ENCODE measurements around the gene PADI3.

The PADI3 gene

DNA sequence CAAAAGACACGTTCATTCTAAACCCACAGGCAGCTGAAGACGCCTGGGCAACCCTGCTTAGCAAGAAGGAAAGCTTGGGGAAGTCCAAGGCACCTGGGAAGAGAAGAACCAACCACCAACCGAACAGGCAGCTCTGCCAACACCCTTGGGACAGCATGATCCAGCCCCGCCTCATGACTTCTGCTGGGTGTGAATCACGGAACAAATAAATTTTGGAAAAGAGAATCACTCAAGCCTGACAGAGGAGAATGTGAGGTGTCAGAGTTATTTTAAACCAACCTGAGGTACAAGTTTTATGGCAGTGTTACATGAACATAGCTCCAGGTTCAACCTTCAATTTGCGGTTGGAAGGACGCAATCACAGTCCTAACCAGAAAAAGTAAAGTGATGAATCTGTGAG is 49.1 kb downstream of the PADI3 start:
- no peak for DNase-seq (ENCODE audit: low spot score)

DNA sequence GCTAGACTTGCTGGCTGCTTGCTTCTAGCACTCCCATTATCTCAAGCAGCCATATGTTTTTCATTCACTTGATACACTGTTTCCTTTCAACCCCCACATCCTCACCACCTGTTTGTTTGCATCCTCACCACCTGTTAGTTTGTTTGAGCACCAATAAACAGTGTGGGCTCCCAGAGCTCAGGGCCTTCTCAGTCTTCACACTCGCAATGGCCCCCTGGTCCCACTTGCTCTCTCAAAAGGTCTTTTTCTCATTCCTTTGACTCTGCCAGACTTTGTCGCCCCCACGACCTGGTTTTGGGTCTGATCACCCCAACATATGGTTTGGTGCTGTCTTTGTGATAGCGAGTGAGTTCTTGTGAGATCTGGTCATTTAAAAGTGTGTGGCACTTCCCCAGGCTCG is 52.9 kb downstream of the PADI3 start:
- in situ Hi-C loops (cut with MboI; ENCODE audit: low sequenced_read_pairs, unreplicated experiment): no loop called here
- TF ChIP-seq, protein P1, sequence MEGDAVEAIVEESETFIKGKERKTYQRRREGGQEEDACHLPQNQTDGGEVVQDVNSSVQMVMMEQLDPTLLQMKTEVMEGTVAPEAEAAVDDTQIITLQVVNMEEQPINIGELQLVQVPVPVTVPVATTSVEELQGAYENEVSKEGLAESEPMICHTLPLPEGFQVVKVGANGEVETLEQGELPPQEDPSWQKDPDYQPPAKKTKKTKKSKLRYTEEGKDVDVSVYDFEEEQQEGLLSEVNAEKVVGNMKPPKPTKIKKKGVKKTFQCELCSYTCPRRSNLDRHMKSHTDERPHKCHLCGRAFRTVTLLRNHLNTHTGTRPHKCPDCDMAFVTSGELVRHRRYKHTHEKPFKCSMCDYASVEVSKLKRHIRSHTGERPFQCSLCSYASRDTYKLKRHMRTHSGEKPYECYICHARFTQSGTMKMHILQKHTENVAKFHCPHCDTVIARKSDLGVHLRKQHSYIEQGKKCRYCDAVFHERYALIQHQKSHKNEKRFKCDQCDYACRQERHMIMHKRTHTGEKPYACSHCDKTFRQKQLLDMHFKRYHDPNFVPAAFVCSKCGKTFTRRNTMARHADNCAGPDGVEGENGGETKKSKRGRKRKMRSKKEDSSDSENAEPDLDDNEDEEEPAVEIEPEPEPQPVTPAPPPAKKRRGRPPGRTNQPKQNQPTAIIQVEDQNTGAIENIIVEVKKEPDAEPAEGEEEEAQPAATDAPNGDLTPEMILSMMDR (IDR thresholded peaks at IDR 0.05; ENCODE audit: borderline replicate concordance, control extremely low read depth, extremely low read depth, insufficient read depth, missing control alignments): no peak
- no peak for DNase-seq (ENCODE audit: low spot score)

More for the DNA sequence above, 49.1 kb downstream of the PADI3 start:
- in situ Hi-C loops (cut with MboI; ENCODE audit: low sequenced_read_pairs, unreplicated experiment): no loop called here
- TF ChIP-seq, protein P1 (IDR thresholded peaks at IDR 0.05; ENCODE audit: borderline replicate concordance, control extremely low read depth, extremely low read depth, insufficient read depth, missing control alignments): no peak

DNA sequence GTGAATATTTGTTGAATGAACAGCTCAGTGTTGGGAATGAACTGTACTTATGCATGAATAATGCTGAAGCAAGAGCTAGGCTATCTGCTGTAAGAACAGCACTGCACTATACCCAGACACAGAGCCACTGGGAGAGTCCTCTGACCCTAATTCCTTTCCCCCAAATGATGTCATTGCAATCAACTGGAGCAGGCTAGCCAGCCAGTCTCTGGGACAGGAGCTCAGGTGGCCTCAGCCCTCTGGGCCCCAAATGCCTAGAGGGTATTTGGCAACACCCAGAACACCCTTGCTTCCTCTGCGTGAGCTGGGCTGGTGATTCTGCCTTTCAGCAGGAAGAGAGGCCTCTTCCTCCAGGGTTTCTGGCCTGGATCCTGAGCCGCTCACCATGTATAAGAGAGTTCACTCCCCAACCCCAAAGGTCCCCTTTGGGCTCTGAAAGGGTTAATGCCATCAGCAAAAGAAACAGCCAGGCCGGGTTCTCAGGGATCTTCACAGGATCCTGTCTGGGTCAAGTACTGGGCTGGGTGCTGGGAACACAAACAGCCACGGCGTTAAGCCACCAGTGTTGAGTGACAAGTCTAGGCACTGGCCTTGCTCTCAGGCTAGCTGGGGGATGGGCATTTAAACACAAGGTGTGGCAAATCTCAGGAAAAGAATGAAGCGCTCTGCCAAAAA is 55.4 kb downstream of the PADI3 start:
- DNase-seq (ENCODE audit: low spot score): no peak
- in situ Hi-C loops (cut with MboI; ENCODE audit: low sequenced_read_pairs, unreplicated experiment): no loop called here
- TF ChIP-seq, protein P1 (IDR thresholded peaks at IDR 0.05; ENCODE audit: borderline replicate concordance, control extremely low read depth, extremely low read depth, insufficient read depth, missing control alignments): no peak

DNA sequence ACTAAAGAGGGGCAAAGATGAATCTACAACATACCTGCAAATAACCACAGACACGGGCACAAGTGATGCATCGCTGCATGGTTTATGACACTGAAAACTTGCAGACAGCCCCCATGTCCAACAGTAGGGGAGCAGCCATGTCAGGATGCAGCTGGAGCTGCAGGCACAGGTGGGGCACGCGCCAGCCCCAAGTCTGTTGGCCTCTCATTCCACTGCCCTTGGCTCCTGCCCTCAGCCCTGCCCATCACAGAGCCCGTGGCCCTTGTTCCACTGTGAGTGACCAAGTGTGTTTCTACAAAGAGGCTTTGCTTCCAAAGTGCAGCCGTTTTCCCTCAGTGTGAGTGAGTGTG is 55.9 kb downstream of the PADI3 start:
- in situ Hi-C loops (cut with MboI; ENCODE audit: low sequenced_read_pairs, unreplicated experiment): no loop called here
- TF ChIP-seq, protein P1 (IDR thresholded peaks at IDR 0.05; ENCODE audit: borderline replicate concordance, control extremely low read depth, extremely low read depth, insufficient read depth, missing control alignments): no peak
- DNase-seq (ENCODE audit: low spot score): no peak

DNA sequence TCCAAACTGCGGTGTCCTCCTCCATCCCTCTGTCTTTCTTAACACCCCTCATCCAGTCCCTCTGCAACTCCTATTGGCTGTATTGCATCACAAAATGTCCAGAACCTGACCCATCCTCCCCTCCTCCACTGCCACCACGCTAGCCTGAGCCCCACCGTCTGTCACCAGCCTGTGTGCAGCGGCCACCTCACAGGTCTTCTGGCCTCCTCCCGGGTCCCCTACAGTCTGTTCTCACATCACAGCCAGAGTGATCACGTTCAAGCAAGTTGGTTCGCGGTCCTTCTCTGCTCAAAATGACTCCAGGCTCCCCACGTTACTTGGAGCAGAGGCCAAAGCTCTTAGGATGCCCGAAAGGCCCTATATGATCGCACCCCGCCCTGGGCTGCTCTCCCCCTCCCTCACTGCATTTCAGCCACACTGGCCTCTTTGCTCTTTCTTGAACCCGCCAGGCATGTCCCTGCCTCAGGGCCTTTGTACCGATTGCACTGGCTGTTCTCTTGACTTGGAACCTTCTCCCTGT is 56.7 kb downstream of the PADI3 start:
- no peak for DNase-seq (ENCODE audit: low spot score)
- in situ Hi-C loops (cut with MboI; ENCODE audit: low sequenced_read_pairs, unreplicated experiment): no loop called here

DNA sequence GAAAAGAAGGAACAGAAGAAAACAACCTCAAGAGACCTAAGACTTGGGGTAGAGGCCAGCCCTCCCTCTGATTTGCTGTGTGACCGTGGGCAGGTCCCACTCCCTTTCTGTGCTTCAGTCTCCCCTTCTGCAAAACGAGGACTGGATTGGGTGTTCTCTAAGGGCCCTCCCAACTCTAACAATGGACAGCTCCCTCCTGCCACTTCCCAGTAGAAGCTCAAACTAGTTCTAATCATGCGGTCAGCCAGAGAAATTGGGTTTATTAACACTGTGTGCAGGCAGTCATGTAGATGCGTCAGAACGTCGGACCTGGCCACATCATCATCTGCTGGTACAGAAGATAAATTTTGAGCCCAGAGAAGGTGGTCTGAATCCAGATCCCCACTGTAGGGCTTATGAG is 57.5 kb downstream of the PADI3 start:
- no peak for DNase-seq (ENCODE audit: low spot score)
- TF ChIP-seq, protein P1 (IDR thresholded peaks at IDR 0.05; ENCODE audit: borderline replicate concordance, control extremely low read depth, extremely low read depth, insufficient read depth, missing control alignments): no peak
- in situ Hi-C loops (cut with MboI; ENCODE audit: low sequenced_read_pairs, unreplicated experiment): no loop called here

More for the DNA sequence above, 56.7 kb downstream of the PADI3 start:
- TF ChIP-seq, protein P1 (IDR thresholded peaks at IDR 0.05; ENCODE audit: borderline replicate concordance, control extremely low read depth, extremely low read depth, insufficient read depth, missing control alignments): no peak
